GM19351 (cell line): ENCODE results near the gene SLC39A5.
"Not testable (repeated sequence)": the region's sequence is repeated elsewhere in the genome, so short reads cannot be mapped to it uniquely, and the experiment has no call there.

Source experiments
- ATAC-seq: cut with Tn5 transposase; IDR thresholded peaks from one replicate; pipeline ENCODE4 v1.9.1; 2021; ENCODE audit warnings: mild to moderate bottlenecking, moderate library complexity; ENCODE audit not compliant: unreplicated experiment

Gene SLC39A5

DNA sequence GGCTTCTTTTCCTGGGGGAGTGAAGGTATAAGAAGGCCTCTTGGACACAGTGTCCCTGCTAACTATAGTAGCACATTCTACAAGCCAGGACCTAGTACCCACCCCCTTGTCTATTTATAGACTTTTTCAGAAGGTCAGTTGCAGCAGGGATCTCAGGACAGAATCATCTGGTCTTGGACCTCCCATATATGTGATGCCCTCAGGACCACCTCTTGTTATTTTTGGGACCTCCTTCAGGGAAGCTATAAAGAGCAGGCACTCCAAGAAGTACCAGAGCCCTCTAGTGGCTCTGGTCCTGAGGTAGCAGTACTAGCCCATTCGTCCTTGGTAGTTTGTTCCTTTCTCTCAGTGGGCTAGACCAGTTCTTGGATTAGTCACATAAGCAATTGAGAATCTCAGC lies 41.2 kb downstream of the SLC39A5 start:
- ATAC-seq: no peak

DNA sequence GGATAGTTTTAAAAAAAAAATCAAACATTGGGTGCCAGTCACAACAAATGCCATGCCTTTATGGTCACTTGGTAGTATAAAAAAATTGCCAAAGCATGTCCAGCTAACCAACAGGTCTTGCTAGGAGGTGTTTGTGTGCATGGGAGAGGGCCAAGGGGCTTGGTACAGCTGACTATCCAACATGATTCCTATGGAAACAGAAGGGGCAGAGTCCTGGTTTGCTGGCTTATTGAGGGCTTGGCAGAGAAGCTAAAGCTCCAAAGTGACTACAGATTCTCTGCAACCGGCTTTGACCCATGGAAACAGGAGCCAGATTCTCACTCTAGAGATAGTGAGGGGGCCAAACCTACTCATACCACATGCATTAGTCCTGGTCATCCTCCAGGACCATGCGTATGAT lies 42.6 kb downstream of the SLC39A5 start:
- not testable (repeated sequence) for ATAC-seq

DNA sequence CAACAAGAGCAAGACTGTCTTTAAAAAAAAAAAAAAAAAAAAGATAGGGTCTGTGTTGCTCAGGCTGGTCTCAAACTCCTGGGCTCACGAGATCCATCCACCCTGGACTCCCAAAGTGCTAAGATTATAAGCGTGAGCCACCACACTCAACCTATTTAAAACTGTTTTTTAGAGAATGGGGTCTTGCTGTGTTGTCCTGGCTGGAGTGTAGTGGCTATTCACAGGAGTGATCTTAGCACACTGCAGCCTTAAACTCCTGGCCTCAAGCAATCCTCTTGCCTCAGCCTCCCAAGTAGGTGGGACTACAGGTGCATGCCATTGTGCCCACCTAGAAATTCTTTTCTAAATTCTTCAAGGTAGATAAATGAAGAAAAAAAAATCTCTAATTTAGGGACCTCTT lies 44.4 kb downstream of the SLC39A5 start:
- ATAC-seq: no peak

DNA sequence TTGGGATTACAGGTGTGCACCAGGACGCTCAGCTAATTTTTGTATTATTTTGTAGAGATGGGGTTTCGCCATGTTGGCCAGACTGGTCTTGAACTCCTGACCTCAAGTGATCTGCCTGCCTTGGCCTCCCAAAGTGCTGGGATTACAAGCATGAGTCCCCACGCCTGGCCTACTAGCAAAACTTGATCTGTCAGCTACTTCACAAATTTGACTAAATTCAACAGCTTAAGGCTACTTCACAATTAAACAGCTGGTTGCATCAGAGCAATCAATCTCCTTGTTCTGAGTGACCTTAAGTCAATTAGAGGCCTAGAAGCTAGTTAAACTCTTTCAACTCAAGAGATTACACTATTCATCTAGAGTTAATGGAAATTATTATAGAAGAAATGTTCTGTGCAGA lies 49.1 kb downstream of the SLC39A5 start:
- no peak for ATAC-seq

DNA sequence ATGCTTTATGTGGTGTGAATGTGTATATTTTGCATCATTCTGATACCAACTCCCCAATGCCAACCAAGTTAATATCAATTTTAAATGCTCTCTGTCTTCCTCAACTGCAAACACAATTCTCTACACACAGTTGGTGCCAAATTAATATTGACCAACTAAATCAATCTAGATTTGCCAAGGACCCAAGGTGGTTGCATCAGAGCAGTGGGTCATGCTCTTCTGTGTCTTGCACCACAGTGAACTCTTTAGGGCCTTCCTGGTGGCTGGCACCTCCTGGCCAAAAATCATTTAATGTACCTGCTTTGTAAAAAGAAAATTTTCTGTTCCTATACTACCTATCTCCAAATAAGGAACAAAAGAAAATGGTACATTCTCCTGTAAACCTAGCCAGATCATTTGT lies 51.0 kb downstream of the SLC39A5 start:
- no peak for ATAC-seq

DNA sequence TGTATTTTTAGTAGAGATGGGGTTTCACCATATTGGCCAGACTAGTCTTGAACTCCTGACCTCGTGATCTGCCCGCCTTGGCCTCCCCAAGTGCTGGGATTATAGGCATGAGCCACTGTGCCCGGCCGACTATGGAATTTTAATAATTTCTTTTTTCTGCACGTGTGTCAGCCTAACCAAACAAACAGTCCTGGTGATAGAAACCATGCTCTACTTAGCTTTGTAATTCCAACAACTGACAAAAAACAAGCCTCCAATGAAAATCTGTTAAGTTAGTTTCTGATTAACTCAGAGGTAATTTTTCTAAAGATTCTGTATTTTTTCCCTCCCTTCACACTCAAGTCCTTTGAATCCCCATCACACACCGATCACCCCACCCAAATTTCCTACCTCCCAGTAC lies 52.2 kb downstream of the SLC39A5 start:
- ATAC-seq: no peak

DNA sequence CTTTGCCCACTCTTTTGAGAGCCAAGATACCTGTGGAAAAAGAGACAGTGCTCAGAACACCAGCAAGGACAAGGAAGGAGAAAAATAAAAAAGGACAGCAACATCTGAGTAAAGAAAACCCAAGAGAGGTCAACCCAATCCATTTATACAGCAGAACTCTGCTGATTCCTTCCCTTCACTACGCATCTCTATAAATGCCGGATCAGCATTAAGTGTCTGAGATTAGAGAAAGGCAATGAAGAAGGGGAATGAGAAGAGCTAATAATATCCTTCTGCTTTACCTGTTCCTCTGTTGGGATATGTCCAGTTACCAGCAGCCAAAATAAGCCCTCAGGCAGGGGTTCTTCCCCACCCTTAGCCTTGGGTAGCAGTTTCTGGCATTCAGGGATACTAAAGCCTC lies 52.7 kb downstream of the SLC39A5 start:
- ATAC-seq: no peak

DNA sequence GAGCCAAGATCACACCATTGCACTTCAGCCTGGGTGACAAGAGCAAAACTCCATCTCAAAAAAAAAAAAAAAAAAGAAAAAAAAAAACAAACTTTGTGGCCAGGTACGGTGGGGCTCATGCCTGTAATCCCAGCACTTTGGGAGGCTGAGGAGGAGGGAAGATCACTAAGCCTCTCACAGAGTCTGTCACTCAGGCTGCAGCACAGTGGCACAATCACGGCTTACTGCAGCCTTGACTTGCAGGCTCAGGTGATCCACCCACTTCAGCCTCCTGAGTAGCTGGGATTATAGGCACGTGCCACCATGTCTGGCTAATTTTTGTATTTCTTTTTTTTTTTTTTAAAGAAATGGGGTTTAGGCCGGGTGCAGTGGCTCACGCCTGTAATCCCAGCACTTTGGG lies 54.4 kb downstream of the SLC39A5 start:
- ATAC-seq: not testable (repeated sequence)

DNA sequence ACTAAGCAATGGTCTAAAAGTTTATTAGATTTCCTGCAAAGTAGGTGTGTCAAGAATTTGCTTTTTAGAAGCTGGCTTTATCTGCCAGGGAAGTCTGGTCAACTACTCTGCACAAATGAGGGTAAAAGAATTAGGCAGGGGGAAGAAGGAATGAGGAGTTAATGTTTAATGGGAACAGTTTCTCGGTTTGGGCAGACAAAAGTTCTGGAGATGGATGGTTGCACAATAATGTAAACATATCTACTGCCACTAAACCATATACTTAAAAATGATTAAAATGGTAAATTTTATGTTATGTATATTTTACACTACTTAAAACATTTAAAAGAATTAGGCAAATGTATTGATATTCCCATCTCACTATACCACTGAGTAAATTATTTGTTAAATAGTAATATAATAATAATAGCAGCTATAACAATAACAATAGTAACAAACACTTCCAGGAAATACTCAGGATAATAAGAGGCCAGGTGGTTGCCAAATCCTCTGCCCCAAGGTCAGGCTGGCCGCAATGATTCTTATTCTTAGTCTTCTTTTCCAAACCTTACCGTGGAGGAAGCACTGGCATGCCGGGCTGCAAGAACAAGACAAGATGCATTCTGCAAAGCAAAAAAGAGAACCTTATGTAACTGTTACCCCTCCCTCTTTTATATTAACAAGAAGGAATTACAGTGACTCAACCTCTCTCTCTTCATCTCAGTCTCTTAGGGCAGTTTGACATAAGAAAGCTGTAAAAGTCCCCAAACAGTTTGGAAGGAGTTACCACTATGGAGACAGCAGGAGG lies 56.4 kb downstream of the SLC39A5 start:
- ATAC-seq: no peak
